Measurements from ENCODE around the gene PRX. TPM values are rescaled to one million over a fixed set of nuclear protein-coding genes. Genes with fewer than 3 reads are reported as not detected.

Gene PRX
- polyA plus RNA-seq, 1 donor from 2014 or later = 0.20 TPM

DNA sequence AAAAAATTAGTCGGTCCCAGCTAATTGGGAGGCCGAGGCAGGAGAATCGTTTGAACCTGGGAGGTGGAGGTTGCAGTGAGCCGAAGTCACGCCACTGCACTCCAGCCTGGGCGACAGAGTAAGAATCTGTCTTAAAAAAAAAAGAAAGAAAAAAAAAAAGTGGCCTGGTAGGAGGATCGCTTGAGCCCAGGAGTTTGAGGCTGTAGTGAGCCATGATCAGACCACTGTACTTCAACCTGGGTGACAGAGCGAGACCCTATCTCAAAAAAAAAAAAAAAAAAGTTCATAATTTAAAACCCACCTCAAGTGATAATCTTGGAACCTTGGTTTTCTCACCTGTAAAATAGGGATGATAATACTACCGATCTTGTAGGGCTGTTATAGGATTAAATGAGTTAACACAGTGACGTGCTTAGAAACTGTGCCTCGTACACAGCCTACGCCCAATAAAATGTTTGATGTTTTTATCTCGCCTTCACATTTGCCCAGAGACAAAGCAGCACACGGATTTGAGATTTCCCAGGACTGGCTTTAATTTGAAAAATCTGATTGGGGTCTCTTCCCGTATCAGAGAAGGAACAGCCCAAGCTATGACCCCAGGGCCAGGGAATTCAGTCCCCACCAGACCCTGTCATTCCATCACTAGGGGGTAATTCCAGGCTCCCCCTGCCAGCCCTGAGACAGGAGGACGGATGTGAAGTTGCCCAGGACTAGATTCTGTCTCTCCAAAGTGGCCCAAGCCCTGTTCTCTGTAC is 9.0 kb upstream of the PRX start:
- Histone ChIP-seq H3F3A (ENCODE audit: insufficient read depth, low read length, poor library complexity, severe bottlenecking) (no peaks in the 10 kb centered on the region), H2AFZ (ENCODE audit: low read depth, low read length) (no peak overlapping the region), H4K20me1 (ENCODE audit: insufficient read depth) (no peaks in the 10 kb centered on the region), H3K79me2 (replicated peaks; ENCODE audit: insufficient read depth, low read length) (no peaks in the 10 kb centered on the region), H3K9ac (ENCODE audit: low read length) (no peak overlapping the region), H3K4me2 (ENCODE audit: low read length) (no peak overlapping the region), H3K9me3 (ENCODE audit: low read length) (no peaks in the 10 kb centered on the region), H3K27me3 (ENCODE audit: insufficient read depth, low read depth, low read length) (no peaks in the 10 kb centered on the region), H3K36me3 (ENCODE audit: insufficient read depth, low read length) (no peaks in the 10 kb centered on the region), H3K9me2 (ENCODE audit: insufficient read depth, low read length) (no peaks in the 10 kb centered on the region), H3K4me3 (ENCODE audit: low read length) (no peak overlapping the region), H3K27ac (ENCODE audit: low read length) (no peak overlapping the region)
- TF ChIP-seq EP300 (conservative IDR thresholded peaks at IDR 0.05; ENCODE audit: poor library complexity, severe bottlenecking) (no peak), CTCF (IDR thresholded peaks at IDR 0.05; ENCODE audit: poor library complexity, severe bottlenecking) (no peak), RAD21 (conservative IDR thresholded peaks at IDR 0.05) (no peak), EZH2 (IDR thresholded peaks at IDR 0.05; ENCODE audit: borderline replicate concordance, insufficient read depth, low read length, poor library complexity, severe bottlenecking) (no peak), MXI1 (conservative IDR thresholded peaks at IDR 0.05; ENCODE audit: poor library complexity, severe bottlenecking) (no peak), SMC3 (conservative IDR thresholded peaks at IDR 0.05; ENCODE audit: poor library complexity) (no peak), TAF1 (IDR thresholded peaks at IDR 0.05; ENCODE audit: low read depth) (no peak), POLR2AphosphoS5 (IDR thresholded peaks at IDR 0.05) (no peak)
- TF ChIP-seq, protein P1, sequence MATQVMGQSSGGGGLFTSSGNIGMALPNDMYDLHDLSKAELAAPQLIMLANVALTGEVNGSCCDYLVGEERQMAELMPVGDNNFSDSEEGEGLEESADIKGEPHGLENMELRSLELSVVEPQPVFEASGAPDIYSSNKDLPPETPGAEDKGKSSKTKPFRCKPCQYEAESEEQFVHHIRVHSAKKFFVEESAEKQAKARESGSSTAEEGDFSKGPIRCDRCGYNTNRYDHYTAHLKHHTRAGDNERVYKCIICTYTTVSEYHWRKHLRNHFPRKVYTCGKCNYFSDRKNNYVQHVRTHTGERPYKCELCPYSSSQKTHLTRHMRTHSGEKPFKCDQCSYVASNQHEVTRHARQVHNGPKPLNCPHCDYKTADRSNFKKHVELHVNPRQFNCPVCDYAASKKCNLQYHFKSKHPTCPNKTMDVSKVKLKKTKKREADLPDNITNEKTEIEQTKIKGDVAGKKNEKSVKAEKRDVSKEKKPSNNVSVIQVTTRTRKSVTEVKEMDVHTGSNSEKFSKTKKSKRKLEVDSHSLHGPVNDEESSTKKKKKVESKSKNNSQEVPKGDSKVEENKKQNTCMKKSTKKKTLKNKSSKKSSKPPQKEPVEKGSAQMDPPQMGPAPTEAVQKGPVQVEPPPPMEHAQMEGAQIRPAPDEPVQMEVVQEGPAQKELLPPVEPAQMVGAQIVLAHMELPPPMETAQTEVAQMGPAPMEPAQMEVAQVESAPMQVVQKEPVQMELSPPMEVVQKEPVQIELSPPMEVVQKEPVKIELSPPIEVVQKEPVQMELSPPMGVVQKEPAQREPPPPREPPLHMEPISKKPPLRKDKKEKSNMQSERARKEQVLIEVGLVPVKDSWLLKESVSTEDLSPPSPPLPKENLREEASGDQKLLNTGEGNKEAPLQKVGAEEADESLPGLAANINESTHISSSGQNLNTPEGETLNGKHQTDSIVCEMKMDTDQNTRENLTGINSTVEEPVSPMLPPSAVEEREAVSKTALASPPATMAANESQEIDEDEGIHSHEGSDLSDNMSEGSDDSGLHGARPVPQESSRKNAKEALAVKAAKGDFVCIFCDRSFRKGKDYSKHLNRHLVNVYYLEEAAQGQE (IDR thresholded peaks at IDR 0.05; ENCODE audit: borderline replicate concordance) = no peak

GRCh38 chr19:40420766-40421765 is 7.9 kb upstream of the PRX start:
- no peaks in the 10 kb centered on the region for H3F3A ChIP-seq (ENCODE audit: insufficient read depth, low read length, poor library complexity, severe bottlenecking)
- H3K27ac ChIP-seq (ENCODE audit: low read length) = no peak overlapping the region
- H3K4me2 ChIP-seq (ENCODE audit: low read length) = no peak overlapping the region
- no peak overlapping the region for H2AFZ ChIP-seq (ENCODE audit: low read depth, low read length)
- no peaks in the 10 kb centered on the region for H3K36me3 ChIP-seq (ENCODE audit: insufficient read depth, low read length)
- H3K9me2 ChIP-seq (ENCODE audit: insufficient read depth, low read length) = no peaks in the 10 kb centered on the region
- no peaks in the 10 kb centered on the region for H3K9me3 ChIP-seq (ENCODE audit: low read length)
- H3K27me3 ChIP-seq (ENCODE audit: insufficient read depth, low read depth, low read length) = no peaks in the 10 kb centered on the region
- H4K20me1 ChIP-seq (ENCODE audit: insufficient read depth) = no peaks in the 10 kb centered on the region
- H3K4me3 ChIP-seq (ENCODE audit: low read length) = peak overlapping the region; percentile 43
- TF ChIP-seq CTCF (IDR thresholded peaks at IDR 0.05; ENCODE audit: poor library complexity, severe bottlenecking) = peak; percentile 77
- TF ChIP-seq EP300 (conservative IDR thresholded peaks at IDR 0.05; ENCODE audit: poor library complexity, severe bottlenecking) = no peak
- peak; percentile 56 for TF ChIP-seq RAD21 (conservative IDR thresholded peaks at IDR 0.05)
- TF ChIP-seq SMC3 (conservative IDR thresholded peaks at IDR 0.05; ENCODE audit: poor library complexity) = peak; percentile 71
- H3K9ac ChIP-seq (ENCODE audit: low read length) = no peak overlapping the region
- no peaks in the 10 kb centered on the region for H3K79me2 ChIP-seq (replicated peaks; ENCODE audit: insufficient read depth, low read length)

All from neural cell (in vitro differentiated cells).